Astrocyte (in vitro differentiated cells and primary cell): ENCODE measurements around the gene KLF7. TPM values are rescaled to one million over a fixed set of nuclear protein-coding genes. Genes with fewer than 3 reads are reported as not detected.

Experiments used
- DNase-seq: peaks from one replicate; pipeline ENCODE4 v3.0.0-alpha.2; 2010; ENCODE audit warnings: low read depth
- FAIRE-seq: peaks from 2 replicates; lab custom pipeline; 2011; peaks lifted over from hg19 to GRCh38; lab: Jason Lieb, UNC
- H2AFZ ChIP-seq: 2 replicates; pipeline ENCODE4 v1.6.0; 2012; ENCODE audit warnings: low read depth, low read length, inconsistent platforms
- H3K27ac ChIP-seq: 2 replicates; pipeline ENCODE4 v1.5.1; 2011; ENCODE audit warnings: low read depth, low read length, inconsistent platforms
- H3K27me3 ChIP-seq: 2 replicates; pipeline ENCODE4 v1.6.0; 2011; ENCODE audit warnings: low read length, inconsistent platforms; ENCODE audit not compliant: insufficient read depth
- H3K36me3 ChIP-seq: 2 replicates; pipeline ENCODE4 v1.5.1; 2011; ENCODE audit warnings: low read length, inconsistent platforms; ENCODE audit not compliant: insufficient read depth
- H3K4me1 ChIP-seq: 2 replicates; pipeline ENCODE4 v1.5.1; 2011; ENCODE audit warnings: low read length, inconsistent platforms; ENCODE audit not compliant: insufficient read depth
- H3K4me2 ChIP-seq: 2 replicates; pipeline ENCODE4 v1.6.0; 2012; ENCODE audit warnings: low read length, inconsistent platforms
- H3K4me3 ChIP-seq: 2 replicates; pipeline ENCODE4 v1.5.1; 2011; ENCODE audit warnings: low read depth, mild to moderate bottlenecking, low read length, inconsistent platforms; ENCODE audit not compliant: insufficient read depth
- H3K79me2 ChIP-seq: 2 replicates; pipeline ENCODE4 v1.6.0; 2012; ENCODE audit warnings: mild to moderate bottlenecking, low read length, inconsistent platforms; ENCODE audit not compliant: insufficient read depth
- H3K9ac ChIP-seq: 2 replicates; pipeline ENCODE4 v1.6.0; 2012; ENCODE audit warnings: mild to moderate bottlenecking, low read length, inconsistent platforms
- H3K9me3 ChIP-seq: 2 replicates; pipeline ENCODE4 v1.5.1; 2012; ENCODE audit warnings: low read depth, mild to moderate bottlenecking, low read length, inconsistent platforms; ENCODE audit not compliant: insufficient read depth
- H4K20me1 ChIP-seq: 2 replicates; pipeline ENCODE4 v1.6.0; 2012; ENCODE audit warnings: low read length, inconsistent platforms; ENCODE audit not compliant: insufficient read depth
- H3K27ac Mint-ChIP-seq: one replicate; pipeline ENCODE4 v1.8.0; 2021; ENCODE audit warnings: mild to moderate bottlenecking, mixed read lengths; ENCODE audit not compliant: unreplicated experiment
- H3K27me3 Mint-ChIP-seq: one replicate; pipeline ENCODE4 v1.8.0; 2021; ENCODE audit warnings: low read depth, mixed read lengths; ENCODE audit not compliant: unreplicated experiment
- H3K36me3 Mint-ChIP-seq: one replicate; pipeline ENCODE4 v1.8.0; 2021; ENCODE audit warnings: low read depth, mixed read lengths; ENCODE audit not compliant: unreplicated experiment
- H3K4me1 Mint-ChIP-seq: one replicate; pipeline ENCODE4 v1.8.0; 2021; ENCODE audit warnings: low read depth, mixed read lengths; ENCODE audit not compliant: unreplicated experiment
- H3K4me3 Mint-ChIP-seq: one replicate; pipeline ENCODE4 v1.8.0; 2021; ENCODE audit warnings: mild to moderate bottlenecking, moderate library complexity, mixed read lengths; ENCODE audit not compliant: unreplicated experiment
- H3K9me3 Mint-ChIP-seq: one replicate; pipeline ENCODE4 v1.8.0; 2021; ENCODE audit warnings: mild to moderate bottlenecking, mixed read lengths; ENCODE audit not compliant: unreplicated experiment
- CTCF ChIP-seq: IDR thresholded peaks from 2 replicates; pipeline ENCODE4 v1.5.1; 2011; ENCODE audit warnings: low read depth, mild to moderate bottlenecking, inconsistent platforms, low read length, moderate library complexity; ENCODE audit not compliant: insufficient read depth
- EZH2 ChIP-seq: IDR thresholded peaks from 2 replicates; pipeline ENCODE4 v1.6.1; 2012; ENCODE audit warnings: mild to moderate bottlenecking, low read length, inconsistent platforms; ENCODE audit not compliant: insufficient read depth
- total RNA-seq: library from RNA; stranded (reverse); gene quantifications from 2 replicates; pipeline ENCODE4 v1.2.1, GENCODE V29; 2021

The KLF7 gene
- total RNA-seq, 1 donor from 2014 or later, result 81.2 TPM

- no peaks in the 10 kb centered on the region for H4K20me1 ChIP-seq
- H3K27me3 Mint-ChIP-seq, result no peaks in the 10 kb centered on the region
- DNase-seq, result no peak
- no peak for TF ChIP-seq CTCF
- no peak for TF ChIP-seq EZH2
- H3K9me3 Mint-ChIP-seq, result no peaks in the 10 kb centered on the region
- H3K27ac Mint-ChIP-seq, result no peak overlapping the region
- peaks cover 3% of the 10 kb centered on the region for H3K36me3 Mint-ChIP-seq
- no peaks in the 10 kb centered on the region for H3K36me3 ChIP-seq
- no peaks in the 10 kb centered on the region for H3K9me3 ChIP-seq
- FAIRE-seq, result no peak
- no peak overlapping the region for H3K4me3 Mint-ChIP-seq
- H3K4me1 ChIP-seq, result peaks cover 14% of the 10 kb centered on the region
- no peak overlapping the region for H3K9ac ChIP-seq
- H3K4me2 ChIP-seq, result no peak overlapping the region
- H3K79me2 ChIP-seq, result no peaks in the 10 kb centered on the region
- H3K4me1 Mint-ChIP-seq, result peaks cover 9% of the 10 kb centered on the region
- no peak overlapping the region for H3K4me3 ChIP-seq
- no peaks in the 10 kb centered on the region for H3K27me3 ChIP-seq
- H2AFZ ChIP-seq, result no peak overlapping the region
- H3K27ac ChIP-seq, result no peak overlapping the region
These were observed 114.3 kb downstream of the KLF7 start for GRCh38 chr2:207051385-207051965.

GRCh38 chr2:207049122-207049521, 116.6 kb downstream of the KLF7 start:
- Histone ChIP-seq H3K27me3 (no peaks in the 10 kb centered on the region), H3K79me2 (no peaks in the 10 kb centered on the region), H4K20me1 (no peaks in the 10 kb centered on the region), H3K36me3 (no peaks in the 10 kb centered on the region), H3K9ac (no peak overlapping the region), H3K27ac (no peak overlapping the region), H3K4me1 (peaks cover 14% of the 10 kb centered on the region), H3K4me3 (no peak overlapping the region), H3K9me3 (no peaks in the 10 kb centered on the region), H2AFZ (no peak overlapping the region), H3K4me2 (no peak overlapping the region)
- Mint-ChIP-seq H3K9me3 (no peaks in the 10 kb centered on the region), H3K36me3 (peaks cover 3% of the 10 kb centered on the region), H3K27ac (no peak overlapping the region), H3K4me3 (no peak overlapping the region), H3K27me3 (no peaks in the 10 kb centered on the region), H3K4me1 (peaks cover 9% of the 10 kb centered on the region)
- FAIRE-seq, result no peak
- no peak for DNase-seq
- no peak for TF ChIP-seq EZH2
- TF ChIP-seq CTCF, result no peak

- no peak overlapping the region for H3K27ac ChIP-seq
- no peak overlapping the region for H3K4me3 ChIP-seq
- FAIRE-seq (no peak), DNase-seq (peak; percentile 37)
- H3K4me3 Mint-ChIP-seq, result no peak overlapping the region
- H3K36me3 ChIP-seq, result no peaks in the 10 kb centered on the region
- H4K20me1 ChIP-seq, result no peaks in the 10 kb centered on the region
- TF ChIP-seq CTCF, result no peak
- no peaks in the 10 kb centered on the region for H3K9me3 Mint-ChIP-seq
- H2AFZ ChIP-seq, result peak overlapping the region; percentile 16
- H3K4me1 Mint-ChIP-seq, result peaks cover 9% of the 10 kb centered on the region
- no peaks in the 10 kb centered on the region for H3K9me3 ChIP-seq
- peaks cover 3% of the 10 kb centered on the region for H3K36me3 Mint-ChIP-seq
- no peak overlapping the region for H3K27ac Mint-ChIP-seq
- H3K4me1 ChIP-seq, result peaks cover 14% of the 10 kb centered on the region
- H3K9ac ChIP-seq, result no peak overlapping the region
- H3K27me3 Mint-ChIP-seq, result no peaks in the 10 kb centered on the region
- no peaks in the 10 kb centered on the region for H3K79me2 ChIP-seq
- no peaks in the 10 kb centered on the region for H3K27me3 ChIP-seq
- peak overlapping the region; percentile 63 for H3K4me2 ChIP-seq
These were observed 117.3 kb downstream of the KLF7 start for GRCh38 chr2:207048416-207048815.
